Measurements from ENCODE around the gene MTIF2. TPM values are rescaled to one million over a fixed set of nuclear protein-coding genes. Genes with fewer than 3 reads are reported as not detected.

MTIF2 gene
- 39.4 to 55.2 TPM (median 40.9 TPM) in 5 replicates for total RNA-seq (2022; extraction: Qiagen RNA extraction)

GRCh38 chr2:55268907-55269644 lies at the start of gene MTIF2:
MTIF2 (minus strand) TSS chr2:55269231; CDS start chr2:55263858, 5,373 bp downstream.

GRCh38 chr2:55232084-55232862 lies 36.8 kb downstream of the MTIF2 start, which contains the start of the genes CLHC1 and RPS27A:
CLHC1 (minus strand) TSS chr2:55232293; CDS start chr2:55222411, 9,882 bp downstream.
RPS27A (plus strand) TSS chr2:55232688; CDS start chr2:55232825, 137 bp downstream.

Other genes starting within 250 kb of the MTIF2 start
- gene RTN4, start 218.8 kb downstream of the MTIF2 start, total RNA-seq (2022; extraction: Qiagen RNA extraction): 475 to 537 TPM (median 517 TPM) in 5 replicates
- gene CLHC1, start 36.9 kb downstream of the MTIF2 start, total RNA-seq (2022; extraction: Qiagen RNA extraction): 1.7 to 2.7 TPM (median 2.0 TPM) in 5 replicates
- gene RPS27A, start 36.5 kb downstream of the MTIF2 start, total RNA-seq (2022; extraction: Qiagen RNA extraction): 2,592 to 2,956 TPM (median 2,678 TPM) in 5 replicates
- gene CCDC88A, start 150.6 kb upstream of the MTIF2 start, total RNA-seq (2022; extraction: Qiagen RNA extraction): 18.3 to 26.7 TPM (median 22.4 TPM) in 5 replicates

Measured in A549 treated with Hydrocortisone at 1 μM for 4 hours (cell line).